HepG2 (cell line): Measurements from ENCODE around the gene KCNMB2. TPM values are rescaled to one million over a fixed set of nuclear protein-coding genes. Genes with fewer than 3 reads are reported as not detected.

Experiments
- ATAC-seq: fragments of 200-7000 bp; cut with Tn5 transposase; 3 replicates; pipeline ENCODE4 v1.9.1; 2020; ENCODE audit warnings: mild to moderate bottlenecking, moderate library complexity
- BruUV-seq: library from RNA; stranded (reverse); fragments of 400-500 nt; replicated peaks from 2 replicates; lab custom pipeline; 2021; lab: Mats Ljungman, UMichigan
- CTCF ChIA-PET: fragments of 300-600 bp; formaldehyde crosslinking; extraction: SDS; loops from one replicate; lab custom pipeline; 2021; ENCODE audit warnings: low total read pairs, inconsistent platforms, low intra/inter-chr PET ratio; lab: Yijun Ruan, JAX
- POLR2A ChIA-PET: fragments of 350-600 bp; sonication (Branson Sonifier 250); formaldehyde crosslinking; loops from one replicate; lab custom pipeline; 2020; ENCODE audit warnings: antibody characterized with exemption, inconsistent platforms; lab: Yijun Ruan, JAX
- DNase-seq: peaks from one replicate; pipeline ENCODE4 v3.0.0-alpha.2; 2015; ENCODE audit warnings: low spot score
- FAIRE-seq: peaks from 3 replicates; lab custom pipeline; 2011; peaks lifted over from hg19 to GRCh38; lab: Jason Lieb, UNC
- H2AFZ ChIP-seq: one replicate; pipeline ENCODE4 v1.6.1; 2011; ENCODE audit warnings: low read length, inconsistent platforms
- H3K27ac ChIP-seq: fragments of 300-600 bp; 3 replicates; pipeline ENCODE4 v1.8.0; 2011; ENCODE audit warnings: mixed run types, mild to moderate bottlenecking, mixed read lengths, low read length, inconsistent platforms; ENCODE audit not compliant: insufficient read depth; ENCODE audit errors: extremely low read length
- H3K27me3 ChIP-seq, 2 experiments: fragments of 200-600 bp in 1 of 2; 2 replicates in 1 of 2; 3 replicates in 1 of 2; pipeline versions ENCODE4 v1.6.0 to v1.8.0; 2011; ENCODE audit warnings: low read length in 2 of 2, mild to moderate bottlenecking in 2 of 2, moderate library complexity in 2 of 2, inconsistent platforms in 1 of 2; ENCODE audit not compliant: insufficient read depth in 2 of 2, control insufficient read depth in 1 of 2
- H3K36me3 ChIP-seq, 2 experiments: fragments of 200-600 bp in 1 of 2; replicated peaks in 1 of 2; 2 replicates in 1 of 2; 3 replicates in 1 of 2; pipeline versions ENCODE4 v1.5.1 to v1.8.0; 2011; ENCODE audit warnings: low read length in 2 of 2, inconsistent platforms in 1 of 2; ENCODE audit not compliant: insufficient read depth in 2 of 2, control insufficient read depth in 1 of 2
- H3K4me1 ChIP-seq: 2 replicates; pipeline ENCODE4 v1.5.1; 2012; ENCODE audit warnings: low read length, inconsistent platforms; ENCODE audit not compliant: insufficient read depth
- H3K4me2 ChIP-seq: 2 replicates; pipeline ENCODE4 v1.6.0; 2011; ENCODE audit warnings: low read depth, low read length, inconsistent platforms
- H3K4me3 ChIP-seq, 3 experiments: fragments of 200-600 bp in 1 of 3; sonication (generic), shearing (Covaris generic) in 1 of 3; replicated peaks in 1 of 3; 2 replicates each; pipeline ENCODE4 v1.5.1; 2011 to 2016; ENCODE audit warnings: low read length in 3 of 3, inconsistent platforms in 2 of 3, low read depth in 2 of 3, mild to moderate bottlenecking in 2 of 3, control low read depth in 1 of 3, mixed read lengths in 1 of 3; ENCODE audit not compliant: insufficient read depth in 1 of 3
- H3K79me2 ChIP-seq: one replicate; pipeline ENCODE4 v1.6.1; 2011; ENCODE audit warnings: low read length, inconsistent platforms; ENCODE audit not compliant: insufficient read depth
- H3K9ac ChIP-seq: 2 replicates; pipeline ENCODE4 v1.6.0; 2011; ENCODE audit warnings: mild to moderate bottlenecking, low read depth, low read length, inconsistent platforms; ENCODE audit not compliant: insufficient read depth
- H3K9me3 ChIP-seq: 2 replicates; pipeline ENCODE4 v1.5.1; 2012; ENCODE audit warnings: mild to moderate bottlenecking, low read length
- H4K20me1 ChIP-seq: 2 replicates; pipeline ENCODE4 v1.6.0; 2011; ENCODE audit warnings: inconsistent platforms, mild to moderate bottlenecking, low read length, moderate library complexity; ENCODE audit not compliant: insufficient read depth
- CBX1 ChIP-seq: IDR thresholded peaks from one replicate; pipeline ENCODE4 v1.6.1; 2016; ENCODE audit warnings: antibody characterized with exemption, low read depth
- CEBPG ChIP-seq: IDR thresholded peaks from 2 replicates; pipeline ENCODE4 v1.6.1; 2016
- DPF2 ChIP-seq: sonication (generic); formaldehyde crosslinking; IDR thresholded peaks from 2 replicates; pipeline ENCODE4 v1.4.0; 2020; ENCODE audit warnings: mild to moderate bottlenecking, low read depth, missing genetic modification reagents, borderline replicate concordance
- HCFC1 ChIP-seq: fragments of 150-350 bp; IDR thresholded peaks from 2 replicates; pipeline ENCODE4 v1.6.1; 2014; ENCODE audit warnings: low read depth, low read length
- MAFK ChIP-seq, 2 experiments: IDR thresholded peaks in 1 of 2; conservative IDR thresholded peaks in 1 of 2; 2 replicates each; pipeline ENCODE4 v1.6.1; 2011; ENCODE audit warnings: improper control_type of control experiment in 2 of 2, low read length in 2 of 2
- PHF20 ChIP-seq: sonication (generic); formaldehyde crosslinking; IDR thresholded peaks from 2 replicates; pipeline ENCODE4 v1.5.0; 2020; ENCODE audit warnings: mild to moderate bottlenecking, missing genetic modification reagents
- RFXAP ChIP-seq: sonication (generic); formaldehyde crosslinking; IDR thresholded peaks from 2 replicates; pipeline ENCODE4 v1.4.0; 2020; ENCODE audit warnings: missing genetic modification reagents, borderline replicate concordance
- SALL2 ChIP-seq: sonication (generic); formaldehyde crosslinking; IDR thresholded peaks from 2 replicates; pipeline ENCODE4 v1.8.1; 2023; ENCODE audit warnings: mild to moderate bottlenecking, missing genetic modification reagents, inconsistent platforms
- SP4 ChIP-seq: sonication (generic); formaldehyde crosslinking; IDR thresholded peaks from 2 replicates; pipeline ENCODE4 v1.8.1; 2023; ENCODE audit warnings: mild to moderate bottlenecking, missing genetic modification reagents
- TBP ChIP-seq: sonication (generic); formaldehyde crosslinking; IDR thresholded peaks from 2 replicates; pipeline ENCODE4 v1.5.0; 2020; ENCODE audit warnings: missing genetic modification reagents
- TBX3 ChIP-seq: fragments of 450-650 bp; IDR thresholded peaks from 2 replicates; pipeline ENCODE4 v1.6.1; 2017; ENCODE audit warnings: antibody characterized with exemption, mild to moderate bottlenecking, inconsistent platforms, borderline replicate concordance
- ZFY ChIP-seq: sonication (generic); formaldehyde crosslinking; IDR thresholded peaks from 2 replicates; pipeline ENCODE4 v1.4.0; 2020; ENCODE audit warnings: missing genetic modification reagents
- ZNF224 ChIP-seq: sonication (generic); formaldehyde crosslinking; IDR thresholded peaks from 2 replicates; pipeline ENCODE4 v1.5.0; 2020; ENCODE audit warnings: mild to moderate bottlenecking, missing genetic modification reagents
- ZNF546 ChIP-seq: sonication (generic); formaldehyde crosslinking; conservative IDR thresholded peaks from 2 replicates; pipeline ENCODE4 v1.8.1; 2023; ENCODE audit warnings: mild to moderate bottlenecking, missing genetic modification reagents
- ZNF639 ChIP-seq: conservative IDR thresholded peaks from 2 replicates; pipeline ENCODE4 v1.6.1; 2018; ENCODE audit warnings: missing genetic modification reagents
- ZNF792 ChIP-seq: IDR thresholded peaks from 2 replicates; pipeline ENCODE4 v1.6.1; 2016
- ZSCAN29 ChIP-seq: sonication (generic); formaldehyde crosslinking; conservative IDR thresholded peaks from 2 replicates; pipeline ENCODE4 v1.4.0; 2020; ENCODE audit warnings: mild to moderate bottlenecking, missing genetic modification reagents
- WGBS: methylation state at CpG from one replicate; pipeline ENCODE4 v1.1.6; 2017; ENCODE audit warnings: low lambda C conversion rate; 5-methylcytosine and 5-hydroxymethylcytosine counted together
- in situ Hi-C: cut with HindIII; loops from 2 replicates; pipeline ENCODE4 v1.10.0; 2017; ENCODE audit warnings: low pct_unique_long_range_greater_than_20kb; ENCODE audit not compliant: extremely low pct_ligation_motif_present
- intact Hi-C: fragments of 100-400 bp; cut with micrococcal nuclease; formaldehyde crosslinking; loops from one replicate; pipeline ENCODE4 v1.10.0; 2022; ENCODE audit not compliant: unreplicated experiment
- polyA plus RNA-seq, 8 experiments: library from polyadenylated mRNA; depleted of rRNA in 3 of 8; stranded (reverse) in 7 of 8; unstranded in 1 of 8; fragments of >200 nt; fragmentation: Illumina TruSeq in 4 of 8; extraction: Trizol in 4 of 8; gene quantifications; 2 replicates each; pipeline versions ENCODE4 v1.2.1 to v1.2.3, GENCODE V29; 2011 to 2016; ENCODE audit warnings: low read depth in 4 of 8, missing spikeins in 1 of 8, mixed read lengths in 1 of 8; ENCODE audit not compliant: insufficient read depth in 1 of 8
- total RNA-seq, 5 experiments: library from RNA; depleted of rRNA; stranded (reverse); fragments of >200 nt; fragmentation: Illumina TruSeq; extraction: Trizol; gene quantifications; 2 replicates each; pipeline ENCODE4 v1.2.3, GENCODE V29; 2016; ENCODE audit warnings: low read depth in 1 of 5

The KCNMB2 gene
- total and polyA plus RNA-seq, 2 of the 13 experiments (the other 11 are each of a cell fraction or from before 2014, with no cell fraction given), result not detected

GRCh38 chr3:178847190-178847589 is 311.0 kb downstream of the KCNMB2 start:
- no peak overlapping the region for H3K9ac ChIP-seq
- 5% methylated on average over 2 of the region's 2 CpGs for WGBS
- H3K27ac ChIP-seq, result no peak overlapping the region
- DNase-seq (no peak), FAIRE-seq (no peak), ATAC-seq (no peak)
- no peak overlapping the region for H3K4me2 ChIP-seq
- H3K79me2 ChIP-seq, result no peaks in the 10 kb centered on the region
- no peak overlapping the region for H2AFZ ChIP-seq
- ChIA-PET POLR2A (no interaction called here), CTCF (no interaction called here)
- no peaks in the 10 kb centered on the region for H3K36me3 ChIP-seq
- no peaks in the 10 kb centered on the region for H3K9me3 ChIP-seq
- no peaks in the 10 kb centered on the region for H3K4me1 ChIP-seq
- H4K20me1 ChIP-seq, result no peaks in the 10 kb centered on the region
- no peak overlapping the region for H3K4me3 ChIP-seq
- intact Hi-C loops, result no loop called here
- no TSS peak for BruUV-seq
- in situ Hi-C loops, result no loop called here
- no peak for TF ChIP-seq ZNF224 (CRISPR knock-in tag)
- TF ChIP-seq ZNF792 (CRISPR knock-in tag), result no peak
- no peak for TF ChIP-seq RFXAP (CRISPR knock-in tag)
- no peak for TF ChIP-seq TBP
- no peak for TF ChIP-seq CBX1
- H3K27me3 ChIP-seq, result no peaks in the 10 kb centered on the region

GRCh38 chr3:178849199-178849910 is 313.1 kb downstream of the KCNMB2 start:
- intact Hi-C loops, result no loop called here
- POLR2A ChIA-PET, result no interaction called here
- TF ChIP-seq ZFY (CRISPR knock-in tag) (no peak), TBX3 (no peak), PHF20 (CRISPR knock-in tag) (no peak), ZNF224 (CRISPR knock-in tag) (no peak), SP4 (no peak), ZSCAN29 (CRISPR knock-in tag) (no peak), MAFK (conservative IDR thresholded peaks at IDR 0.05 in 1 of 2, IDR thresholded peaks at IDR 0.05 in 1 of 2; ENCODE audit: low read length in 2 of 2) (no peak), HCFC1 (no peak), SALL2 (CRISPR knock-in tag) (no peak), DPF2 (CRISPR knock-in tag) (no peak), CEBPG (CRISPR knock-in tag) (no peak), ZNF639 (no peak), ZNF546 (CRISPR knock-in tag) (no peak)

More at GRCh38 chr3:178849199-178849910, 313.1 kb downstream of the KCNMB2 start:
- H3K4me1 ChIP-seq, result no peaks in the 10 kb centered on the region
- H3K79me2 ChIP-seq, result no peaks in the 10 kb centered on the region
- 2% methylated on average over 4 of the region's 4 CpGs for WGBS
- in situ Hi-C loops, result no loop called here
- ATAC-seq (no peak), DNase-seq (no peak), FAIRE-seq (no peak)
- BruUV-seq, result no TSS peak
- H3K9ac ChIP-seq, result no peak overlapping the region
- no peak overlapping the region for H3K4me3 ChIP-seq
- H3K4me2 ChIP-seq, result no peak overlapping the region
- H4K20me1 ChIP-seq, result no peaks in the 10 kb centered on the region
- no peaks in the 10 kb centered on the region for H3K9me3 ChIP-seq
- CTCF ChIA-PET, result no interaction called here
- H3K36me3 ChIP-seq, result no peaks in the 10 kb centered on the region
- H3K27me3 ChIP-seq, result no peaks in the 10 kb centered on the region
- H2AFZ ChIP-seq, result no peak overlapping the region
- no peak overlapping the region for H3K27ac ChIP-seq
